K562 (cell line): ENCODE data around the gene CALD1. TPM values are rescaled to one million over a fixed set of nuclear protein-coding genes. Genes with fewer than 3 reads are reported as not detected.

ENCODE experiments used
- ATF1 ChIP-seq, 2 experiments: fragments of 450-650 bp in 1 of 2; IDR thresholded peaks; 2 replicates each; pipeline ENCODE4 v1.6.1; 2016; ENCODE audit warnings: missing compliant biosample characterization in 1 of 2, missing genetic modification characterization in 1 of 2
- CCAR2 ChIP-seq: fragments of 200-400 bp; formaldehyde crosslinking; IDR thresholded peaks from 2 replicates; pipeline ENCODE4 v1.6.1; 2017; ENCODE audit warnings: mild to moderate bottlenecking, low read depth, low read length
- EHMT2 ChIP-seq: fragments of 450-650 bp; IDR thresholded peaks from 2 replicates; pipeline ENCODE4 v1.6.1; 2018; ENCODE audit warnings: antibody characterized with exemption
- RBM17 ChIP-seq: fragments of 200-400 bp; formaldehyde crosslinking; IDR thresholded peaks from 2 replicates; pipeline ENCODE4 v1.6.1; 2017; ENCODE audit warnings: low read depth, mild to moderate bottlenecking, low read length, borderline replicate concordance
- STAT5B ChIP-seq: fragments of 250-450 bp; sonication (Bioruptor Pico); IDR thresholded peaks from 2 replicates; pipeline ENCODE4 v1.8.0; 2021; ENCODE audit warnings: mild to moderate bottlenecking, inconsistent platforms
- TAF9B ChIP-seq: fragments of 450-650 bp; IDR thresholded peaks from 2 replicates; pipeline ENCODE4 v1.6.1; 2018; ENCODE audit warnings: mild to moderate bottlenecking; ENCODE audit not compliant: partially characterized antibody
- U2AF1 ChIP-seq: fragments of 200-400 bp; formaldehyde crosslinking; optimal IDR thresholded peaks from 2 replicates; pipeline ENCODE3; 2017; ENCODE audit warnings: mild to moderate bottlenecking, low read depth, low read length, moderate library complexity
- ZBTB1 ChIP-seq: sonication (generic); formaldehyde crosslinking; IDR thresholded peaks from 2 replicates; pipeline ENCODE4 v1.8.1; 2023; ENCODE audit warnings: missing genetic modification reagents, low read depth, mild to moderate bottlenecking, borderline replicate concordance
- ZNF717 ChIP-seq: fragments of 250-450 bp; sonication (Bioruptor Pico); IDR thresholded peaks from 2 replicates; pipeline ENCODE4 v1.5.0; 2021
- polyA plus RNA-seq, 8 experiments: library from polyadenylated mRNA; depleted of rRNA in 4 of 8; stranded (reverse) in 5 of 8; unstranded in 3 of 8; fragments of >200 nt; fragmentation: Nextera tagmentation in 2 of 8; fragmentation: Illumina TruSeq in 1 of 8; extraction: Ambion mirVana in 2 of 8; extraction: Trizol in 1 of 8; gene quantifications; 2 replicates each; pipeline versions ENCODE4 v1.2.1 to v1.2.3, GENCODE V29; 2011 to 2014; ENCODE audit warnings: inconsistent platforms in 1 of 8, missing spikeins in 1 of 8
- total RNA-seq, 7 experiments: library from RNA; depleted of rRNA in 6 of 7; stranded (reverse); fragments of >200 nt in 6 of 7; fragmentation: Illumina TruSeq in 2 of 7; extraction: Trizol in 2 of 7; gene quantifications; 2 replicates each; pipeline versions ENCODE4 v1.2.1 to v1.2.3, GENCODE V29; 2011 to 2021; ENCODE audit warnings: low replicate concordance in 1 of 7
- TF ChIP-seq, protein P1 (sequence below): fragments of 250-450 bp; sonication (Bioruptor Pico); IDR thresholded peaks from 2 replicates; pipeline ENCODE4 v1.5.0; 2022; ENCODE audit warnings: mild to moderate bottlenecking
- TF ChIP-seq, protein P2 (sequence below): IDR thresholded peaks from 2 replicates; pipeline ENCODE4 v1.6.1; 2014; ENCODE audit warnings: antibody characterized with exemption
- TF ChIP-seq, protein P3 (sequence below): sonication (generic); IDR thresholded peaks from 2 replicates; pipeline ENCODE4 v1.6.1; 2016
- TF ChIP-seq, protein P4 (sequence below): fragments of 450-650 bp; IDR thresholded peaks from 2 replicates; pipeline ENCODE4 v1.6.1; 2014; ENCODE audit warnings: low read depth, mild to moderate bottlenecking, moderate library complexity, borderline replicate concordance

CALD1 gene
- total and polyA plus RNA-seq, 9 of the 15 experiments (the other 6 are each of a cell fraction or from before 2014, with no cell fraction given), result 0.40 TPM; not detected in 8

DNA sequence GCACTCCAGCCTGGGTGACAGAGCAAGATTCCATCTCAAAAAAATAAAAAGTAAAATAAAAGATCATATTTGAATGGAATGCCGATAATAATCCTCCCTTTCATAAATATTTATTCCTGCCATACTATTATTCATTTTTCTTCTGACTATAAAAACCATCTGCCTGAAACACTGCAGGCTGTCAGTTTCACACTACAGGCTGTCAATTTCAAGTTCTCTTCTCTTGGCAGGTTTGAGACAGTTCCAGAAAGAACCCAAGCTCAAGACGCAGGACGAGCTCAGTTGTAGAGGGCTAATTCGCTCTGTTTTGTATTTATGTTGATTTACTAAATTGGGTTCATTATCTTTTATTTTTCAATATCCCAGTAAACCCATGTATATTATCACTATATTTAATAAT is 188.7 kb downstream of the CALD1 start (continued):
- TF ChIP-seq, protein P1, sequence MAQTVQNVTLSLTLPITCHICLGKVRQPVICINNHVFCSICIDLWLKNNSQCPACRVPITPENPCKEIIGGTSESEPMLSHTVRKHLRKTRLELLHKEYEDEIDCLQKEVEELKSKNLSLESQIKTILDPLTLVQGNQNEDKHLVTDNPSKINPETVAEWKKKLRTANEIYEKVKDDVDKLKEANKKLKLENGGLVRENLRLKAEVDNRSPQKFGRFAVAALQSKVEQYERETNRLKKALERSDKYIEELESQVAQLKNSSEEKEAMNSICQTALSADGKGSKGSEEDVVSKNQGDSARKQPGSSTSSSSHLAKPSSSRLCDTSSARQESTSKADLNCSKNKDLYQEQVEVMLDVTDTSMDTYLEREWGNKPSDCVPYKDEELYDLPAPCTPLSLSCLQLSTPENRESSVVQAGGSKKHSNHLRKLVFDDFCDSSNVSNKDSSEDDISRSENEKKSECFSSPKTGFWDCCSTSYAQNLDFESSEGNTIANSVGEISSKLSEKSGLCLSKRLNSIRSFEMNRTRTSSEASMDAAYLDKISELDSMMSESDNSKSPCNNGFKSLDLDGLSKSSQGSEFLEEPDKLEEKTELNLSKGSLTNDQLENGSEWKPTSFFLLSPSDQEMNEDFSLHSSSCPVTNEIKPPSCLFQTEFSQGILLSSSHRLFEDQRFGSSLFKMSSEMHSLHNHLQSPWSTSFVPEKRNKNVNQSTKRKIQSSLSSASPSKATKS (CRISPR knock-in tag), result no peak
- TF ChIP-seq STAT5B (CRISPR knock-in tag) (no peak), U2AF1 (no peak), ZBTB1 (no peak), ZNF717 (CRISPR knock-in tag) (no peak), EHMT2 (no peak), RBM17 (no peak), TAF9B (no peak), CCAR2 (no peak), ATF1 (CRISPR knock-in tag; IDR thresholded peaks at IDR 0.05) (no peak), ATF1 (tag; IDR thresholded peaks at IDR 0.05) (no peak)
- TF ChIP-seq, protein P2, sequence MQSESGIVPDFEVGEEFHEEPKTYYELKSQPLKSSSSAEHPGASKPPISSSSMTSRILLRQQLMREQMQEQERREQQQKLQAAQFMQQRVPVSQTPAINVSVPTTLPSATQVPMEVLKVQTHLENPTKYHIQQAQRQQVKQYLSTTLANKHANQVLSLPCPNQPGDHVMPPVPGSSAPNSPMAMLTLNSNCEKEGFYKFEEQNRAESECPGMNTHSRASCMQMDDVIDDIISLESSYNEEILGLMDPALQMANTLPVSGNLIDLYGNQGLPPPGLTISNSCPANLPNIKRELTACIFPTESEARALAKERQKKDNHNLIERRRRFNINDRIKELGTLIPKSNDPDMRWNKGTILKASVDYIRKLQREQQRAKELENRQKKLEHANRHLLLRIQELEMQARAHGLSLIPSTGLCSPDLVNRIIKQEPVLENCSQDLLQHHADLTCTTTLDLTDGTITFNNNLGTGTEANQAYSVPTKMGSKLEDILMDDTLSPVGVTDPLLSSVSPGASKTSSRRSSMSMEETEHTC, result no peak
- TF ChIP-seq, protein P3, sequence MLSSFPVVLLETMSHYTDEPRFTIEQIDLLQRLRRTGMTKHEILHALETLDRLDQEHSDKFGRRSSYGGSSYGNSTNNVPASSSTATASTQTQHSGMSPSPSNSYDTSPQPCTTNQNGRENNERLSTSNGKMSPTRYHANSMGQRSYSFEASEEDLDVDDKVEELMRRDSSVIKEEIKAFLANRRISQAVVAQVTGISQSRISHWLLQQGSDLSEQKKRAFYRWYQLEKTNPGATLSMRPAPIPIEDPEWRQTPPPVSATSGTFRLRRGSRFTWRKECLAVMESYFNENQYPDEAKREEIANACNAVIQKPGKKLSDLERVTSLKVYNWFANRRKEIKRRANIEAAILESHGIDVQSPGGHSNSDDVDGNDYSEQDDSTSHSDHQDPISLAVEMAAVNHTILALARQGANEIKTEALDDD, result no peak
- TF ChIP-seq, protein P4, sequence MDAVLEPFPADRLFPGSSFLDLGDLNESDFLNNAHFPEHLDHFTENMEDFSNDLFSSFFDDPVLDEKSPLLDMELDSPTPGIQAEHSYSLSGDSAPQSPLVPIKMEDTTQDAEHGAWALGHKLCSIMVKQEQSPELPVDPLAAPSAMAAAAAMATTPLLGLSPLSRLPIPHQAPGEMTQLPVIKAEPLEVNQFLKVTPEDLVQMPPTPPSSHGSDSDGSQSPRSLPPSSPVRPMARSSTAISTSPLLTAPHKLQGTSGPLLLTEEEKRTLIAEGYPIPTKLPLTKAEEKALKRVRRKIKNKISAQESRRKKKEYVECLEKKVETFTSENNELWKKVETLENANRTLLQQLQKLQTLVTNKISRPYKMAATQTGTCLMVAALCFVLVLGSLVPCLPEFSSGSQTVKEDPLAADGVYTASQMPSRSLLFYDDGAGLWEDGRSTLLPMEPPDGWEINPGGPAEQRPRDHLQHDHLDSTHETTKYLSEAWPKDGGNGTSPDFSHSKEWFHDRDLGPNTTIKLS, result no peak
